VCaP (cell line): ENCODE measurements around the gene HMGCS2.

Source experiments
- H3K27ac ChIP-seq: fragments of 450-650 bp; 2 replicates; pipeline ENCODE4 v1.5.1; 2017
- TF ChIP-seq, protein P1 (sequence below): fragments of 450-650 bp; conservative IDR thresholded peaks from 2 replicates; pipeline ENCODE4 v1.5.1; 2017; ENCODE audit warnings: mild to moderate bottlenecking, moderate library complexity

The HMGCS2 gene

DNA sequence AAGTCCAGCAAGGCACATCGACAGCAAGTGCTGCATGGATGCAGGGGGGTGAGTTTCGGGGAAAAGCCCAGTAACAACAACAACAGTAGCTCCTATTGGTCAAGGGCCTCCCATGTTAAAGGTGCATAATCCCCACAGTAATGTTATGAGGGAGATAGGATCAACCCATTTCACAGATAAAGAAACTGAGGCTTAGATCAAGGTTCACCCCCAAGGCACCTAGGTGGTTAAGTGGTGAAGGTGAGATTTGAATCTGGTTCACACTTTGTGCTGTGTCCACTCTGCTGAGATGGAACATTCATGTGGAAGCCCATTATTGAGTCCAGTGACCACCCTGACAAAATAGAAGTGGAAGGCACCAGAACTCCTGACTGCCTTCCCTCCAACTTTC, 32.1 kb downstream of the HMGCS2 start:
- TF ChIP-seq, protein P1, sequence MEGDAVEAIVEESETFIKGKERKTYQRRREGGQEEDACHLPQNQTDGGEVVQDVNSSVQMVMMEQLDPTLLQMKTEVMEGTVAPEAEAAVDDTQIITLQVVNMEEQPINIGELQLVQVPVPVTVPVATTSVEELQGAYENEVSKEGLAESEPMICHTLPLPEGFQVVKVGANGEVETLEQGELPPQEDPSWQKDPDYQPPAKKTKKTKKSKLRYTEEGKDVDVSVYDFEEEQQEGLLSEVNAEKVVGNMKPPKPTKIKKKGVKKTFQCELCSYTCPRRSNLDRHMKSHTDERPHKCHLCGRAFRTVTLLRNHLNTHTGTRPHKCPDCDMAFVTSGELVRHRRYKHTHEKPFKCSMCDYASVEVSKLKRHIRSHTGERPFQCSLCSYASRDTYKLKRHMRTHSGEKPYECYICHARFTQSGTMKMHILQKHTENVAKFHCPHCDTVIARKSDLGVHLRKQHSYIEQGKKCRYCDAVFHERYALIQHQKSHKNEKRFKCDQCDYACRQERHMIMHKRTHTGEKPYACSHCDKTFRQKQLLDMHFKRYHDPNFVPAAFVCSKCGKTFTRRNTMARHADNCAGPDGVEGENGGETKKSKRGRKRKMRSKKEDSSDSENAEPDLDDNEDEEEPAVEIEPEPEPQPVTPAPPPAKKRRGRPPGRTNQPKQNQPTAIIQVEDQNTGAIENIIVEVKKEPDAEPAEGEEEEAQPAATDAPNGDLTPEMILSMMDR = no peak
- no peak overlapping the region for H3K27ac ChIP-seq

DNA sequence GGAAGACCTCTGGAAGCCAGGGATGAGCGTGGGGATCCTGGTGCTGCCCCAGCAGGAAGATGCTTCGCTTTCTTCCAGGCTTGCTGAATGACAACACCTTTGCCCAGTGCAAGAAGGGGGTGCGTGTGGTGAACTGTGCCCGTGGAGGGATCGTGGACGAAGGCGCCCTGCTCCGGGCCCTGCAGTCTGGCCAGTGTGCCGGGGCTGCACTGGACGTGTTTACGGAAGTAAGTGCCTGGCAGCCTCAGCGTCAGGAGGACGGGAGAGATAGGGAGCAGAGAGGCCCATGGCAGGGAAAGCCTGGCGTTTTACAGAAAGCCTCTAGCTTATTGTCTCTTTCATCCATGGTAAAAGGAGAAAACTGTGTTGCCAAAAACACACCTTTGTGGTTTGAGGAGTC, 33.5 kb downstream of the HMGCS2 start:
- TF ChIP-seq, protein P1 = no peak
- H3K27ac ChIP-seq = no peak overlapping the region

DNA sequence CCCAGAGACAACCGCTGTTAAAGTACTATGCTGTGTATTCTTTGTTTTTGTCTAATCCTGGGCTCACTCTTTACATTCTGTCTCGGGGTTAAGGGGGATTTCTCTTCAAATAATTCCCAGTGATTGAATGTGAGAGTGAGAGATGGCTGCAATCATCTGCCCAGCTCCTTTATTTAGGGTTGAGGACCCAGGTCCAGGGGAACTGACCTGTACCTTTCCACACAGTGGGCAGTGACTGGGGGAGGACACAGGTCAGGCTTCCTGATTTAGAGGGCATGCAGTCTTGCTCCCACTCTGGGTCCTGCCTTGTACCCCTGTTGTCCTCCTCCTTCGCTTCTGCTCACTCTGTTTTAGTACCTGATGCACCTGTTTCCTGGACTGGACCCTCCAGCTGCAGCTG, 35.0 kb downstream of the HMGCS2 start:
- no peak overlapping the region for H3K27ac ChIP-seq
- TF ChIP-seq, protein P1 = no peak

DNA sequence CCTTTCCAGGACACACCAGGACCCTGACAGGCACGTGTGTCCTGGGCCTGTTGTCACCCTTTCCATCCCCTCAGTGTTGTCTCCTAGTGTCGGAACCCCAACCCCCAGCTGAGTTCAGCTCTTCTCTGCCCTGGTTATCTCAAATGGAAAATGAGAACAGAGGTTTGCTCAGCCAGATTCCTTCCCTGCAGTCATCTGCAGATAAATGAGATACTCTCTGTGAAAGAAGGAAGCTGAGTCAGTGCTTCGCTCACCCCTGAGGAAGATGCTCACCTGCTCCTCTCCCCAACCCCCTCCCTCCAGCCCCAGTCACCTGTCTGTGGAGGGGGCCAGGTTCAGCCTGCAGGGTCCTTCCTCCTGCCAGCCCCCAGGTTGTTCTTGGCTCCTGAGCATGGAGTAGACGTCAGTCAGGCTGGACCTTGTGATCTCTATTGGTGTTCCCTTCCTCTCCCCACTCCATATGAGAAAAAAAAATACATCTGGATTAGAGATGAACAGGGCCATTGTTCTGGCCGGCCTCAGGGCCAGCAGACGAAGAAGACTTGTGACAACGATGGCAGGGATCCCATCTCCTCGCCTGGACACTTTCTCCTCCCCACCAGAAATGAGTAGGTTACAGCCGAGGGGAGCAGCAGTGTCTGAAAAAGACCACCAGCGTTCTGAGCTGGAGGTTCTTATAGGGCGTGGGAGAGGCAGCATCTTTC, 36.1 kb downstream of the HMGCS2 start:
- H3K27ac ChIP-seq = no peak overlapping the region
- TF ChIP-seq, protein P1 = no peak

DNA sequence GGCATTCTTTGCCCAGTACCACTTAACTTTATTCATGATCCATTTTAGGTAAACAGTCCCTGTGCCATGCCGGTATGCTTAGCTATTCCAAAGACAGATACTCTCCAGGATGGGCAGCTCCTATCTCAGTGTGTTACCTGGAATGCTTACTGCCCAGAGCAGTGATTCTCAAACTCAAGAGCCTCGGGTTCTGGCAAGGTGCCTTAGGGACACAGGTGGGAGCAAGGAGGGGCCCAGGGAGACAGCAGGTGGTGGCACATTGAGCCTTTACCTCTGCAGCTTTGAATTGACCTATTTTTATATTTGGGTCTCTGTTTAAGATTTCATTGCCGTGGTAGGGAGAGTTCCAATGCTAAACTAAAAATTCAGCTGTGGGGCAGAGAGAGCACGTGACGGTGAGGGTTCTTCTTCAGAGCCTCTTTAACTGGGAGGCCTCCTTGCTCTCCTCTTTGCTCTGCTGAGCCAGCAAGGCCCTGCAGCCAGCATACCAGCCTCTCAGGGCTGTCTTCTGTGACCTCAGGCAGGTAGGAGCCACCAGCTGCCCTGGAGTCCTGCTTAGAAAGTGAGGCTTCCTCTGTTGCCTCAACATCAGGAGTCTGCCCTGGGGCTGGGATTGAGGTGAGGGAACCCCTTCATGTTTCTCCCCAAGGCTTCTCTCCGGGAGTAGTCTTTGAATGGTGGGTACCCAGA, 36.8 kb downstream of the HMGCS2 start:
- no peak overlapping the region for H3K27ac ChIP-seq
- TF ChIP-seq, protein P1 = no peak

GRCh38 chr1:119731060-119731459, 37.6 kb downstream of the HMGCS2 start:
- TF ChIP-seq, protein P1 = no peak

GRCh38 chr1:119729044-119729443, 39.7 kb downstream of the HMGCS2 start:
- TF ChIP-seq, protein P1 = no peak
- no peak overlapping the region for H3K27ac ChIP-seq

More at GRCh38 chr1:119731060-119731459, 37.6 kb downstream of the HMGCS2 start:
- no peak overlapping the region for H3K27ac ChIP-seq
